DMS114 treated with DMSO at 0.1 percent for 48 hours (cell line): Measurements from ENCODE around the gene LTF.
"Not testable (repeated sequence)": the region's sequence is repeated elsewhere in the genome, so short reads cannot be mapped to it uniquely, and the experiment has no call there.

ENCODE experiments used
- DNase-seq: peaks from one replicate; lab custom pipeline; 2025; ENCODE audit not compliant: unreplicated experiment; lab: John Stamatoyannopoulos, UW

Gene LTF

DNA sequence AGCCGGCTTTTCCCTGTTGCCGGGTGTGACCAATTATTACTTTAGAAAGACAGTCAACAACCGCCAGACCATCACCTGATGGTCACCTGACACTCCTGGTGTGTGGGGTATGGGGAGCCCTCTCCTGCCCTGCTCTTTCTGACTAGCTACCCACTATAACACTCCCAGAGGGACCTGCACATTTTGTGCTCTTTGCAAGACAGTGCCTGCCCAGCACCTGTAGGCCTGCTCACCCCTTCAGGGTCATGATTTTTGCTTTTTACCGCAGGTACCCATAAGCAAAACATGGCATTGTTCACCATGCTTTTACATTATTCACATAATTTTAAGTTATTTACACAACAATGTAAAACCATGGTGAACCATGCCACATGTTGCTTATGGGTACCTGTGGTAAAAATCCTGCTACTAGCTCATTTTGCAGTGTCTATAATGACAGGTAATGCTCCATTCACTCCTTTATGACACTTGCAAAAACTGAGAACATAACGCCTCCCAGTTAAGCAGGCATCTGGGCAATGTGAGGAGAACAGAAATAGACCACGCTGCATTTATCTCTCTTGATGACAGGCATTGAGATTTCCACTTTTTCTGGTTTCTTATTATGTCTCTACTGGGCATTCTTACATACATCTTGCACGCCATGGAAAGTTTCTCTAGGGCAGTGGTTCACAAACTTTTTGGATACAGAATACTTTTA, 47.7 kb downstream of the LTF start:
- no peak for DNase-seq

- DNase-seq = no peak
These were observed 48.4 kb downstream of the LTF start for GRCh38 chr3:46416125-46416810.

GRCh38 chr3:46414739-46415138, 50.0 kb downstream of the LTF start:
- no peak for DNase-seq

- no peak for DNase-seq
These were observed 50.8 kb downstream of the LTF start for GRCh38 chr3:46413951-46414350.

- DNase-seq = no peak
These were observed 51.9 kb downstream of the LTF start for GRCh38 chr3:46412786-46413298.

GRCh38 chr3:46411271-46411670, 53.4 kb downstream of the LTF start:
- no peak for DNase-seq

DNA sequence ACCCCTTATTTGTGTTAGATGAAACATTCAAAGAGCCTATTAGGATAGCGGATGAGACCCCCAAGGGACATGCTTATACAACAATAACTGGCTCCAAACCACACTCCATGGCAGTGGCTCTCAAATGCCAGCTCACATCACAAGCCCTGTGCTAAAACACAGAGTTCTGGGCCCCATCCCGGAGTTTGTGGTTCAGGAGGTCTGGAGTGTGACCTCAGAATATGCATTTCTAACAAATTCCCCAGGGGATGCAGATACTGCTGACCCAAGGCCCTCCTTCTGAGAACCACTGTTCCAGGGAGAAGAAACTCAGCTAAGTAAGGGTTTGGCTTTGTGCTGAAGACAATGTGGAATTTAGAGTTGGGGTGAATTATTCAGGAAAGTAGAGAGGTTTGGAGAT, 54.0 kb downstream of the LTF start:
- no peak for DNase-seq

- no peak for DNase-seq
These were observed 54.8 kb downstream of the LTF start for GRCh38 chr3:46409739-46410489.

GRCh38 chr3:46408853-46409252, 55.9 kb downstream of the LTF start:
- DNase-seq = no peak

- no peak for DNase-seq
These were observed 56.7 kb downstream of the LTF start for GRCh38 chr3:46407970-46408369.

DNA sequence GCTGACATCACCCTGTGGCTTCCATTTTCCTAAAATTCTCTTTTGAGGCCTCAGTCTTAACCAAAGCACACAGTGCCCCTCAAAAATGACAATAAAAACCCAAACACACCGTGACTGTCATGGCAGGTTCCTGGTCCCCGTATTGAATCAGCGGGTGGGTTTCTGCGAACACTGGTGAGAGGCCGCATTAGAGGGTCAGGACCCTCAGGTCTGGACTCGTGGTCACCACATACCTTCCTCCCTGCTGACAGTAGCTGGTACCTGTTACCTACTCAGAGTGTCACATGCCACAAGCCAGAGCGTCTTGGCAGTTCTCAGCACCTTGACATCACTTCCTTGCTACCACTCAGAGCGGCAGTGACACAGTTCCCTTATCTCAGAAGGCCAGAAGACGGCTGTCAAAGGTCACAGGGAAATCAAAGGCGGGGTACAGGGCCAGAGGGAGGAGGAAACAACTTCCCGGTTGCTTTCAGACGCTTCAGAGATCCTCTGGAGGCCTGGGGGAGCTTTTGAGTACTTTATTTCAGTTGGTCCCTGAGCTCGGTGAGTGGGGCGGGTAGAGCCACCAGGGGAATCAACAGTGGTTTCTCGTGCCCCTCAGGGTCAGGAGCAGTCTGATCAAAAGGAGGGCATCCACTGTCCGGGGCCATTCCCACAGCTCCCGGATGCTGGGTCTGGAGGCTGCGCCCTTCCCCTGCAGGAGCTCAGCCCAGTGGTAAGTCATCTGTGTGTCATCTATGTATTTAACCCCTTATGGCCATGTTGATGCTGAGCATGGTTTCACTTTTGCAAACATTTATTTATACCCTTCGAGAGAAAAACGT, 57.7 kb downstream of the LTF start, which contains the start of the genes CCR5AS and CCRL2:
Gene CCR5AS (minus strand): TSS at position 279 of the 824 bp plus-strand sequence.
Gene CCRL2 (plus strand): TSS at position 472 of the 824 bp plus-strand sequence. CDS start 821 bp downstream, outside the sequence.
- DNase-seq = no peak

DNA sequence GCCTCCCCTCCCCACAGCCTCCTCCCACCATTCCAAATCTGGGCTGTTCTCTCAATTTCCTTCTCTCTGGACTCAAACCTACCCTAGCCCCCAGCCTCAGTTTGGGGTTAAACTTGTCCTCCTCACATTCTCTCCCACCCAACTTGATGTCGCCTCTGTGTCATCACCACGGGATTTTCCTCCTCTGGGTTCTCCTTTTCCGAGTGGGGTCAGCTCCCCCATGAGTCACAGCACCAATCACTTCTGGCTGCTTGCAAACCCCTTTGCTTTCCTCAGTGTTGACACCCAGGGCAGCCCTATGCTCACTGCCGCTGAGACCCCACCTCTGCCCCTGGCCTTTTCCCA, 58.3 kb downstream of the LTF start:
- no peak for DNase-seq

DNA sequence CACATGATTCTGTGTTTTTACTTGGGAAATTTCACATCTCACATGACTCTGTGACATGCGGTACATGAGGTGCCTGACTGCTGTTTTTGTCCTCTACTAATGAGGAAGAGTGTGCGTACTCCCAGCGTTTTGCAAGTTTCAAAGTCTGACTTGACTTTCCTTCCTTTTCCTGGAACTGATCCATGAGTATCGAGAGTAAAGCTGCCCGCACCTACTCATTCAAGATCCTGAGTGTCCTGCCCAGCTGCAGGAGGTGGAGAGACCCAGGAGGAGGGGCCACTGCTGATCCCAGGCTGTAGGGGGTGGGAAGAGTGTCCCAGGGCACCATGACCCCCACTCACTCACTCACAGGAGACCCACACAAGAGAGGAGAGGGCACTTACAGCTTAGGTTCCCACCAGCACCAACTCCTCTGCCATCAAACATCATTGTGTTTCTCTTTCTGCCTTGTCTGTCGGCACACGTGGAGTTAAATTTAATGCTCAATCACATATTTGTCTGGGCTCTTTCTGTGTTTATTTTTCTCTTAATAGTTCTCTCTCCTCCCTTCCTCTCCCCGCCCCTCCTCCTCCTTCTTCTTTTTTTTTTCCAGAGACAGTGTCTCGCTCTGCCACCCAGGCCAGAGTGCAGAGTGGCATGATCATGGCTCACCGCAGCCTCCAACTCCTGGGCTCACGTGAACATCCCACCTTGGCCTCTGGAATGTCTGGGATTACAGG, 59.2 kb downstream of the LTF start:
- DNase-seq = no peak

DNA sequence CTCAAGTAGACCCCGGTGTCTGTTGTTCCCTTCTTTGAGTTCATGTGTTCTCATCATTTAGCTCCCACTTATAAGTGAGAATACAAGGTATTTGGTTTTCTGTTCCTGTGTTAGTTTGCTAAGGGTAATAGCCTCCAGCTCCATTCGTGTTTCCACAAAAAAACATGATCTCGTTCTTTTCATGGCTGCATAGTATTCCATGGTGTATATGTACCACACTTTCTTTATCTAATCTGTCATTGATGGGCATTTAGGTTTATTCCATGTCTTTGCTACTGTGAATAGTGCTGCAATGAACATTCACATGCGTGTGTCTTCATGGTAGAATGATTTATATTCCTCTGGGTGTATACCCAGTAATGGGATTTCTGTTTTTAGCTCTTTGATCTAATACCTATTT, 61.8 kb downstream of the LTF start:
- DNase-seq = not testable (repeated sequence)

DNA sequence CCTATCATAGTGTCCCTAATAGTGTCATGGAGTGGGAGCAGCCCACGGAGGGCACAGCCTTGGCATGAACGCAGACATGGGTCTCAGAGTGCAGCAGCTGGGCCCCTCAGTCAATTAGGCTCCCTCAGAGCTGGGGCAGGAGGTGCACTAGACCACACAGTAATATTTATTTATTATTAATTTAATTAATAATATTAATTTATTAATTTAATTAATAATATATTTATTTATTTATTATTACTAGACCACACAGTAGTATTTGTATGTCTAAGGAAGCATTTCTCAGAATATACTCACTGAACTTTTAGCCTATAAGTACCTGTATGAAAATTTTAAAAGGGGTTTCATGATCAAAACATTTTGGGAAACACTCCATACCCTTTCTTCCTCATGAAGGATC, 63.1 kb downstream of the LTF start:
- DNase-seq = no peak

GRCh38 chr3:46400846-46401245, 63.9 kb downstream of the LTF start:
- no peak for DNase-seq

DNA sequence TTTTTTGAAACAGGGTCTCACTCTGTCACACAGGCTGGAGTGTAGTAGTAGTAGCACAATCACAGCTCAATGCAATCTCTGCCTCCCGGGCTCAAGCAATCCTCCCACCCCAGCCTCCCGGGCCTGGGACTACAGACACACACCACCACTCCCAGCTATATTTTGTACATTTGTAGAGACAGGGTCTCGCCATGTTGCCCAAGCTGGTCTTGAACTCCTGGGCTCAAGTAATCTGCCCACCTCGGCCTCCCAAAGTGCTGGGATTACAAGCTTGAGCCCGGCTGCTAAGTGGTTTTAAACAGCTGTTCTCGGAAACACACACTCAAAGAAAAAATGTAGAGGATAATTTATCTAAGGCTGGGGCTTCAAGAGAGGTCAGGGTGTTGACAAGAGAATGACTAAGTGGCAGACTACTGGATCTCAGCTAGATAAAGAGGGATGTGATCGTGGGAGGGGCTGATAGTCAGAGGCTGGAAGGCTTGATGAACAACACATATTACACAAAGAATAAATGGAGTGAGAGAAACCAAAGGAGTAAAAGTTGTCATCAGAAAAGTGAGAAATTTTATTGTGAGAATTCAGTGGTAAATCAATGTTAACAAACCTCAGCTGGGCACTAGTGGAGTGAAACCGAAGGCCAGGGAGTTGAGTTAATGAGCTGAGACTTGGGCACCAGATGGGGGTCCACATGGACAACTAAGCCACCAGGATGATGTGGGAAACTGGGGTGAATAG, 64.5 kb downstream of the LTF start:
- no peak for DNase-seq

GRCh38 chr3:46399557-46399956, 65.1 kb downstream of the LTF start:
- DNase-seq = no peak

DNA sequence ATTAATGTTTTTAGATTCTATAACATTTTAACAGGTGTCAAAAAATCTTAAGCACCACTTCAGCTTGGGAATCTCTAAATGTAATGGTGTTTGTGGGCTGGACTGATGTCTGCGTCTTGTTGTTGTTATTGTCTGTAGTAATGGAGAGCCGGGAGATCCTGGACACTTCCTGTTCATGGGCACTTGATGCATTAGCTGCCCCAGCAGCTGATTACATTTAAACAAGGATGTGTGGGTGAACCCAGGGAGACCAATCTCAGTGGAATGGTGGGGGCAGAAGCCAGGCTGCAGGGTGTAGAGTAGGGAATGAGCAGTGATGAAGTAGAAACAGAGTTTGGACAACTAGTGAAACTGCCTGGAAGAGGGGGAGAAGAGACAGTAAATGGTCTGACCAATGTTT, 65.6 kb downstream of the LTF start:
- DNase-seq = no peak
